Hematopoietic multipotent progenitor cell treated with erythropoietin and hydrocortisone succinate and interleukin-3 and kit ligand, for 17 days (in vitro differentiated cells): ENCODE data around the gene OR2H1.
"Not testable (repeated sequence)": the region's sequence is repeated elsewhere in the genome, so short reads cannot be mapped to it uniquely, and the experiment has no call there.

Source experiments
- DNase-seq: peaks from one replicate; pipeline ENCODE4 v3.0.0-alpha.2; 2015; ENCODE audit warnings: low spot score

OR2H1 gene

GRCh38 chr6:29456971-29457370 lies at the start of gene OR2H1, which contains the start of gene OR11A1:
Gene OR2H1, plus strand, starts transcription at chr6:29457155. Its CDS starts 4,615 bp downstream, at chr6:29461770.
Gene OR11A1, minus strand, starts transcription at chr6:29457071. Its CDS starts 29,430 bp downstream, at chr6:29427641.
- DNase-seq: no peak

GRCh38 chr6:29414588-29414987 lies 42.4 kb upstream of the OR2H1 start, which contains the start of gene OR12D1:
Gene OR12D1, plus strand, starts transcription at chr6:29414928.
- no peak for DNase-seq

- DNase-seq: no peak
These were observed 37.4 kb upstream of the OR2H1 start for GRCh38 chr6:29419516-29419915.

- DNase-seq: no peak
These were observed 32.8 kb upstream of the OR2H1 start for GRCh38 chr6:29424168-29424567.

- no peak for DNase-seq
These were observed 32.4 kb upstream of the OR2H1 start for GRCh38 chr6:29424575-29424974.

GRCh38 chr6:29425075-29425474 lies 31.9 kb upstream of the OR2H1 start:
- DNase-seq: no peak

- DNase-seq: no peak
These were observed 30.3 kb upstream of the OR2H1 start for GRCh38 chr6:29426654-29427053.

GRCh38 chr6:29436730-29437129 lies 20.2 kb upstream of the OR2H1 start:
- DNase-seq: not testable (repeated sequence)

- DNase-seq: no peak
These were observed 17.9 kb upstream of the OR2H1 start, which contains the start of gene OR10C1 for GRCh38 chr6:29439006-29439405. Gene OR10C1, plus strand, starts transcription at chr6:29439306. Its CDS starts 710 bp downstream, at chr6:29440016.

GRCh38 chr6:29442719-29443118 lies 14.2 kb upstream of the OR2H1 start:
- DNase-seq: no peak

GRCh38 chr6:29444031-29444430 lies 12.9 kb upstream of the OR2H1 start:
- not testable (repeated sequence) for DNase-seq

GRCh38 chr6:29447670-29448069 lies 9.3 kb upstream of the OR2H1 start:
- DNase-seq: no peak

GRCh38 chr6:29451471-29452193 lies 5.3 kb upstream of the OR2H1 start:
- DNase-seq: no peak

GRCh38 chr6:29461021-29461814 lies 4.3 kb downstream of the OR2H1 start:
- DNase-seq: no peak

GRCh38 chr6:29462022-29462421 lies 5.1 kb downstream of the OR2H1 start:
- no peak for DNase-seq

- no peak for DNase-seq
These were observed 8.3 kb downstream of the OR2H1 start for GRCh38 chr6:29465279-29465678.

- DNase-seq: no peak
These were observed 8.8 kb downstream of the OR2H1 start for GRCh38 chr6:29465801-29466200.

- no peak for DNase-seq
These were observed 9.3 kb downstream of the OR2H1 start for GRCh38 chr6:29466241-29466640.

GRCh38 chr6:29474996-29475395 lies 18.0 kb downstream of the OR2H1 start:
- no peak for DNase-seq

GRCh38 chr6:29477923-29478450 lies 21.0 kb downstream of the OR2H1 start:
- DNase-seq: no peak

GRCh38 chr6:29478740-29479139 lies 21.8 kb downstream of the OR2H1 start:
- no peak for DNase-seq

- no peak for DNase-seq
These were observed 22.6 kb downstream of the OR2H1 start for GRCh38 chr6:29479560-29479959.

- DNase-seq: no peak
These were observed 26.2 kb downstream of the OR2H1 start for GRCh38 chr6:29483186-29483585.
